Epithelial cell of esophagus (primary cell): Measurements from ENCODE around the gene NOL4L.
"Not testable (repeated sequence)": the region's sequence is repeated elsewhere in the genome, so short reads cannot be mapped to it uniquely, and the experiment has no call there.

Experiments
- DNase-seq: peaks from one replicate; pipeline ENCODE4 v3.0.0; 2010; ENCODE audit warnings: low read depth
- H3K4me3 ChIP-seq: 2 replicates; pipeline ENCODE4 v1.5.1; 2011; ENCODE audit warnings: mild to moderate bottlenecking, low read length, control low read depth
- CTCF ChIP-seq: IDR thresholded peaks from 2 replicates; pipeline ENCODE4 v1.5.1; 2011; ENCODE audit warnings: low read depth, mild to moderate bottlenecking, low read length, control low read depth, inconsistent platforms; ENCODE audit not compliant: insufficient read depth; ENCODE audit errors: missing control alignments

Gene NOL4L

GRCh38 chr20:32429343-32429742 is 155.8 kb downstream of the NOL4L start:
- no peak for DNase-seq
- TF ChIP-seq CTCF, result no peak
- no peak overlapping the region for H3K4me3 ChIP-seq

- no peak for DNase-seq
- TF ChIP-seq CTCF, result no peak
- no peak overlapping the region for H3K4me3 ChIP-seq
Observed at GRCh38 chr20:32427996-32428395, 157.1 kb downstream of the NOL4L start.

- no peak overlapping the region for H3K4me3 ChIP-seq
- TF ChIP-seq CTCF, result no peak
- no peak for DNase-seq
Observed at GRCh38 chr20:32421290-32421689, 163.8 kb downstream of the NOL4L start.

GRCh38 chr20:32418376-32418775 is 166.8 kb downstream of the NOL4L start:
- TF ChIP-seq CTCF, result no peak
- DNase-seq, result no peak

GRCh38 chr20:32416206-32416605 is 168.9 kb downstream of the NOL4L start:
- no peak overlapping the region for H3K4me3 ChIP-seq
- no peak for TF ChIP-seq CTCF
- no peak for DNase-seq

More at GRCh38 chr20:32418376-32418775, 166.8 kb downstream of the NOL4L start:
- no peak overlapping the region for H3K4me3 ChIP-seq

GRCh38 chr20:32415494-32415893 is 169.6 kb downstream of the NOL4L start:
- no peak for TF ChIP-seq CTCF
- H3K4me3 ChIP-seq, result no peak overlapping the region
- no peak for DNase-seq

GRCh38 chr20:32411955-32412706 is 173.0 kb downstream of the NOL4L start:
- DNase-seq, result no peak
- TF ChIP-seq CTCF, result no peak
- H3K4me3 ChIP-seq, result no peak overlapping the region

- H3K4me3 ChIP-seq, DNase-seq: not testable (repeated sequence)
Observed at GRCh38 chr20:32407131-32407750, 177.9 kb downstream of the NOL4L start.
